ENCODE results near the gene IER3. TPM values are rescaled to one million over a fixed set of nuclear protein-coding genes. Genes with fewer than 3 reads are reported as not detected.
"Not testable (repeated sequence)": the region's sequence is repeated elsewhere in the genome, so short reads cannot be mapped to it uniquely, and the experiment has no call there.

Gene IER3
- total and polyA plus RNA-seq, 2 of the 13 experiments (the other 11 are each of a cell fraction or from before 2014, with no cell fraction given), result 51.1 to 131 TPM

DNA sequence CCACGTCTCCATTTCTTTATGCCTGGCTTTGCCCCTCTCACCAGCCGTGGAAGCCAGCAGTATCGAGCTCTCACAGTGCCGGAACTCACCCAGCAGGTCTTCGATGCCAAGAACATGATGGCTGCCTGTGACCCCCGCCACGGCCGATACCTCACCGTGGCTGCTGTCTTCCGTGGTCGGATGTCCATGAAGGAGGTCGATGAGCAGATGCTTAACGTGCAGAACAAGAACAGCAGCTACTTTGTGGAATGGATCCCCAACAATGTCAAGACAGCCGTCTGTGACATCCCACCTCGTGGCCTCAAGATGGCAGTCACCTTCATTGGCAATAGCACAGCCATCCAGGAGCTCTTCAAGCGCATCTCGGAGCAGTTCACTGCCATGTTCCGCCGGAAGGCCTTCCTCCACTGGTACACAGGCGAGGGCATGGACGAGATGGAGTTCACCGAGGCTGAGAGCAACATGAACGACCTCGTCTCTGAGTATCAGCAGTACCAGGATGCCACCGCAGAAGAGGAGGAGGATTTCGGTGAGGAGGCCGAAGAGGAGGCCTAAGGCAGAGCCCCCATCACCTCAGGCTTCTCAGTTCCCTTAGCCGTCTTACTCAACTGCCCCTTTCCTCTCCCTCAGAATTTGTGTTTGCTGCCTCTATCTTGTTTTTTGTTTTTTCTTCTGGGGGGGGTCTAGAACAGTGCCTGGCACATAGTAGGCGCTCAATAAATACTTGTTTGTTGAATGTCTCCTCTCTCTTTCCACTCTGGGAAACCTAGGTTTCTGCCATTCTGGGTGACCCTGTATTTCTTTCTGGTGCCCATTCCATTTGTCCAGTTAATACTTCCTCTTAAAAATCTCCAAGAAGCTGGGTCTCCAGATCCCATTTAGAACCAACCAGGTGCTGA is 20.3 kb downstream of the IER3 start:
- CTCF ChIA-PET (ENCODE audit: low intra/inter-chr PET ratio, low total read pairs), result interaction anchor here (1.6 to 3.5 kb wide), 2 partner anchors 45 to 106 kb away, joined by 4 to 130 read pairs; no protein-coding TSS in a partner anchor
- 95% methylated on average over 29 of the region's 29 CpGs for WGBS (ENCODE audit: low lambda C conversion rate)
- H3K4me3 ChIP-seq (replicated peaks in 1 of 3; ENCODE audit: insufficient read depth in 1 of 3, low read depth in 2 of 3, low read length in 3 of 3); ATAC-seq; H2AFZ ChIP-seq (ENCODE audit: low read length); H3K9ac ChIP-seq (ENCODE audit: insufficient read depth, low read depth, low read length); H3K27ac ChIP-seq (ENCODE audit: extremely low read length, insufficient read depth, low read length); DNase-seq (ENCODE audit: low spot score); H3K4me2 ChIP-seq (ENCODE audit: low read depth, low read length); FAIRE-seq; H3K9me3 ChIP-seq (ENCODE audit: low read length); H3K27me3 ChIP-seq (ENCODE audit: control insufficient read depth in 1 of 2, insufficient read depth in 2 of 2, low read length in 2 of 2): not testable (repeated sequence)
- in situ Hi-C loops (cut with HindIII; ENCODE audit: extremely low pct_ligation_motif_present, low pct_unique_long_range_greater_than_20kb), result loop anchor here (5.0 to 10.0 kb wide), 2 partner anchors 47 to 239 kb away; partner anchors contain the start of gene HLA-E
- BruUV-seq (replicated peaks), result TSS peak; percentile 46
- intact Hi-C loops (cut with micrococcal nuclease; ENCODE audit: unreplicated experiment), result loop anchor here (5.0 kb wide), 2 partner anchors 153 to 242 kb away; no protein-coding TSS in a partner anchor
- POLR2A ChIA-PET, result interaction anchor here (1.0 to 5.0 kb wide), 5 partner anchors 9 to 109 kb away, joined by 3 to 92 read pairs (median 4); partner anchors contain the start of genes DHX16, FLOT1 and IER3
- Histone ChIP-seq H3K4me1 (ENCODE audit: insufficient read depth, low read length) (peaks cover 46% of the 10 kb centered on the region), H3K36me3 (replicated peaks in 1 of 2; ENCODE audit: control insufficient read depth in 1 of 2, insufficient read depth in 2 of 2, low read length in 2 of 2) (peaks cover 17 to 48% of the 10 kb centered on the region in 2 experiments), H3K79me2 (ENCODE audit: insufficient read depth, low read length) (peaks cover 43% of the 10 kb centered on the region), H4K20me1 (ENCODE audit: insufficient read depth, low read length) (peaks cover 44% of the 10 kb centered on the region)
- peak; percentile 63; the same call in 1 of the 2 replicates for TF ChIP-seq ZKSCAN1 (IDR thresholded peaks at IDR 0.05; ENCODE audit: low read length)
- TF ChIP-seq, protein P1, sequence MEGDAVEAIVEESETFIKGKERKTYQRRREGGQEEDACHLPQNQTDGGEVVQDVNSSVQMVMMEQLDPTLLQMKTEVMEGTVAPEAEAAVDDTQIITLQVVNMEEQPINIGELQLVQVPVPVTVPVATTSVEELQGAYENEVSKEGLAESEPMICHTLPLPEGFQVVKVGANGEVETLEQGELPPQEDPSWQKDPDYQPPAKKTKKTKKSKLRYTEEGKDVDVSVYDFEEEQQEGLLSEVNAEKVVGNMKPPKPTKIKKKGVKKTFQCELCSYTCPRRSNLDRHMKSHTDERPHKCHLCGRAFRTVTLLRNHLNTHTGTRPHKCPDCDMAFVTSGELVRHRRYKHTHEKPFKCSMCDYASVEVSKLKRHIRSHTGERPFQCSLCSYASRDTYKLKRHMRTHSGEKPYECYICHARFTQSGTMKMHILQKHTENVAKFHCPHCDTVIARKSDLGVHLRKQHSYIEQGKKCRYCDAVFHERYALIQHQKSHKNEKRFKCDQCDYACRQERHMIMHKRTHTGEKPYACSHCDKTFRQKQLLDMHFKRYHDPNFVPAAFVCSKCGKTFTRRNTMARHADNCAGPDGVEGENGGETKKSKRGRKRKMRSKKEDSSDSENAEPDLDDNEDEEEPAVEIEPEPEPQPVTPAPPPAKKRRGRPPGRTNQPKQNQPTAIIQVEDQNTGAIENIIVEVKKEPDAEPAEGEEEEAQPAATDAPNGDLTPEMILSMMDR (CRISPR knock-in tag; IDR thresholded peaks at IDR 0.05), result peak; percentile 42; the same call in 1 of the 2 replicates
- TF ChIP-seq SAFB2 (CRISPR knock-in tag; IDR thresholded peaks at IDR 0.05; ENCODE audit: borderline replicate concordance, low read depth), result 0 out of 2 replicates have a peak, but pooled peaks have one; percentile 43
- TF ChIP-seq, protein P2, sequence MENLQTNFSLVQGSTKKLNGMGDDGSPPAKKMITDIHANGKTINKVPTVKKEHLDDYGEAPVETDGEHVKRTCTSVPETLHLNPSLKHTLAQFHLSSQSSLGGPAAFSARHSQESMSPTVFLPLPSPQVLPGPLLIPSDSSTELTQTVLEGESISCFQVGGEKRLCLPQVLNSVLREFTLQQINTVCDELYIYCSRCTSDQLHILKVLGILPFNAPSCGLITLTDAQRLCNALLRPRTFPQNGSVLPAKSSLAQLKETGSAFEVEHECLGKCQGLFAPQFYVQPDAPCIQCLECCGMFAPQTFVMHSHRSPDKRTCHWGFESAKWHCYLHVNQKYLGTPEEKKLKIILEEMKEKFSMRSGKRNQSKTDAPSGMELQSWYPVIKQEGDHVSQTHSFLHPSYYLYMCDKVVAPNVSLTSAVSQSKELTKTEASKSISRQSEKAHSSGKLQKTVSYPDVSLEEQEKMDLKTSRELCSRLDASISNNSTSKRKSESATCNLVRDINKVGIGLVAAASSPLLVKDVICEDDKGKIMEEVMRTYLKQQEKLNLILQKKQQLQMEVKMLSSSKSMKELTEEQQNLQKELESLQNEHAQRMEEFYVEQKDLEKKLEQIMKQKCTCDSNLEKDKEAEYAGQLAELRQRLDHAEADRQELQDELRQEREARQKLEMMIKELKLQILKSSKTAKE (CRISPR knock-in tag; IDR thresholded peaks at IDR 0.05; ENCODE audit: borderline replicate concordance), result 0 out of 2 replicates have a peak, but pooled peaks have one; percentile 3
- TF ChIP-seq STAG1 (CRISPR knock-in tag; IDR thresholded peaks at IDR 0.05), result peak; percentile 26
- TF ChIP-seq TBX3 (IDR thresholded peaks at IDR 0.05; ENCODE audit: borderline replicate concordance), result 0 out of 2 replicates have a peak, but pooled peaks have one; percentile 16
- TF ChIP-seq, protein P3, sequence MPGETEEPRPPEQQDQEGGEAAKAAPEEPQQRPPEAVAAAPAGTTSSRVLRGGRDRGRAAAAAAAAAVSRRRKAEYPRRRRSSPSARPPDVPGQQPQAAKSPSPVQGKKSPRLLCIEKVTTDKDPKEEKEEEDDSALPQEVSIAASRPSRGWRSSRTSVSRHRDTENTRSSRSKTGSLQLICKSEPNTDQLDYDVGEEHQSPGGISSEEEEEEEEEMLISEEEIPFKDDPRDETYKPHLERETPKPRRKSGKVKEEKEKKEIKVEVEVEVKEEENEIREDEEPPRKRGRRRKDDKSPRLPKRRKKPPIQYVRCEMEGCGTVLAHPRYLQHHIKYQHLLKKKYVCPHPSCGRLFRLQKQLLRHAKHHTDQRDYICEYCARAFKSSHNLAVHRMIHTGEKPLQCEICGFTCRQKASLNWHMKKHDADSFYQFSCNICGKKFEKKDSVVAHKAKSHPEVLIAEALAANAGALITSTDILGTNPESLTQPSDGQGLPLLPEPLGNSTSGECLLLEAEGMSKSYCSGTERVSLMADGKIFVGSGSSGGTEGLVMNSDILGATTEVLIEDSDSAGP (CRISPR knock-in tag; IDR thresholded peaks at IDR 0.05; ENCODE audit: borderline replicate concordance), result 0 out of 2 replicates have a peak, but pooled peaks have one; percentile 5
- peak; percentile 50; the same call in 1 of the 2 replicates for TF ChIP-seq ZNF619 (CRISPR knock-in tag; IDR thresholded peaks at IDR 0.05)
- TF ChIP-seq, protein P4, sequence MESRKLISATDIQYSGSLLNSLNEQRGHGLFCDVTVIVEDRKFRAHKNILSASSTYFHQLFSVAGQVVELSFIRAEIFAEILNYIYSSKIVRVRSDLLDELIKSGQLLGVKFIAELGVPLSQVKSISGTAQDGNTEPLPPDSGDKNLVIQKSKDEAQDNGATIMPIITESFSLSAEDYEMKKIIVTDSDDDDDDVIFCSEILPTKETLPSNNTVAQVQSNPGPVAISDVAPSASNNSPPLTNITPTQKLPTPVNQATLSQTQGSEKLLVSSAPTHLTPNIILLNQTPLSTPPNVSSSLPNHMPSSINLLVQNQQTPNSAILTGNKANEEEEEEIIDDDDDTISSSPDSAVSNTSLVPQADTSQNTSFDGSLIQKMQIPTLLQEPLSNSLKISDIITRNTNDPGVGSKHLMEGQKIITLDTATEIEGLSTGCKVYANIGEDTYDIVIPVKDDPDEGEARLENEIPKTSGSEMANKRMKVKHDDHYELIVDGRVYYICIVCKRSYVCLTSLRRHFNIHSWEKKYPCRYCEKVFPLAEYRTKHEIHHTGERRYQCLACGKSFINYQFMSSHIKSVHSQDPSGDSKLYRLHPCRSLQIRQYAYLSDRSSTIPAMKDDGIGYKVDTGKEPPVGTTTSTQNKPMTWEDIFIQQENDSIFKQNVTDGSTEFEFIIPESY (CRISPR knock-in tag; IDR thresholded peaks at IDR 0.05), result peak; percentile 17; the same call in 1 of the 2 replicates
- peak; percentile 59; the same call in 1 of the 2 replicates for TF ChIP-seq PAF1 (CRISPR knock-in tag; IDR thresholded peaks at IDR 0.05)
- TF ChIP-seq ZC3H13 (CRISPR knock-in tag; IDR thresholded peaks at IDR 0.05), result peak; percentile 72
